Panc1 (cell line): ENCODE data around the gene RASAL1. TPM values are rescaled to one million over a fixed set of nuclear protein-coding genes. Genes with fewer than 3 reads are reported as not detected.

ENCODE experiments used
- ATAC-seq: fragments of 200-7000 bp; cut with Tn5 transposase; 2 replicates; pipeline ENCODE4 v1.9.1; 2020; ENCODE audit warnings: mild to moderate bottlenecking, moderate library complexity
- BruUV-seq: library from RNA; stranded (reverse); fragments of 400-500 nt; replicated peaks from 2 replicates; lab custom pipeline; 2021; lab: Mats Ljungman, UMichigan
- CTCF ChIA-PET: fragments of 300-600 bp; sonication (Branson Sonifier 250); formaldehyde crosslinking; loops from one replicate; lab custom pipeline; 2022; ENCODE audit warnings: antibody characterized with exemption; lab: Charles Lee
- POLR2A ChIA-PET: fragments of 300-600 bp; sonication (Branson Sonifier 250); formaldehyde crosslinking; loops from one replicate; lab custom pipeline; 2022; ENCODE audit warnings: antibody characterized with exemption; lab: Charles Lee
- DNase-seq: peaks from one replicate; pipeline ENCODE4 v3.0.0-alpha.2; 2010; ENCODE audit warnings: low read depth, low spot score
- H3K27ac ChIP-seq: 2 replicates; pipeline ENCODE4 v1.5.1; 2011; ENCODE audit warnings: mild to moderate bottlenecking, low read length, inconsistent platforms
- H3K27me3 ChIP-seq: fragments of 200-500 bp; sonication (Bioruptor generic); 2 replicates; pipeline ENCODE4 v1.6.0; 2014; ENCODE audit warnings: low read length, inconsistent platforms; ENCODE audit not compliant: control insufficient read depth, insufficient read depth
- H3K36me3 ChIP-seq: fragments of 200-500 bp; sonication (Bioruptor generic); 2 replicates; pipeline ENCODE4 v1.5.1; 2014; ENCODE audit warnings: inconsistent platforms, mild to moderate bottlenecking, low read length, moderate library complexity; ENCODE audit not compliant: control insufficient read depth, insufficient read depth
- H3K4me1 ChIP-seq: 2 replicates; pipeline ENCODE4 v1.5.1; 2011; ENCODE audit warnings: inconsistent platforms, mild to moderate bottlenecking, low read length, moderate library complexity; ENCODE audit not compliant: control insufficient read depth, insufficient read depth
- H3K4me3 ChIP-seq, 2 experiments: 2 replicates each; pipeline ENCODE4 v1.5.1; 2011 to 2012; ENCODE audit warnings: low read depth in 2 of 2, low read length in 2 of 2, mild to moderate bottlenecking in 2 of 2, inconsistent platforms in 1 of 2, moderate library complexity in 1 of 2
- H3K9me3 ChIP-seq: fragments of 200-500 bp; sonication (Bioruptor generic); 2 replicates; pipeline ENCODE4 v1.5.1; 2014; ENCODE audit warnings: low read depth, mild to moderate bottlenecking, inconsistent platforms, low read length, moderate library complexity; ENCODE audit not compliant: control insufficient read depth, insufficient read depth
- POLR2AphosphoS5 ChIP-seq: IDR thresholded peaks from 2 replicates; pipeline ENCODE4 v1.6.1; 2012; ENCODE audit warnings: mild to moderate bottlenecking, low read depth, low read length, moderate library complexity
- SIN3A ChIP-seq: IDR thresholded peaks from 2 replicates; pipeline ENCODE4 v1.6.1; 2012; ENCODE audit warnings: low read depth, mild to moderate bottlenecking, low read length, moderate library complexity, borderline replicate concordance; ENCODE audit not compliant: insufficient read depth
- TCF7L2 ChIP-seq: IDR thresholded peaks from 2 replicates; pipeline ENCODE4 v1.6.1; 2011; ENCODE audit warnings: mild to moderate bottlenecking, low read depth, low read length, inconsistent platforms
- in situ Hi-C: cut with HindIII; loops from 2 replicates; pipeline ENCODE4 v1.10.0; 2016; ENCODE audit warnings: low sequenced_read_pairs, low pct_unique_long_range_greater_than_20kb
- intact Hi-C: fragments of 100-400 bp; cut with micrococcal nuclease; formaldehyde crosslinking; loops from one replicate; pipeline ENCODE4 v1.10.0; 2022; ENCODE audit not compliant: unreplicated experiment
- total RNA-seq: library from RNA; stranded (reverse); gene quantifications from one replicate; pipeline ENCODE4 v1.2.1, GENCODE V29; 2021; ENCODE audit not compliant: unreplicated experiment
- TF ChIP-seq, protein P1 (sequence below): fragments of 450-650 bp; IDR thresholded peaks from 2 replicates; pipeline ENCODE4 v1.5.1; 2017; ENCODE audit warnings: mild to moderate bottlenecking
- TF ChIP-seq, protein P2 (sequence below), 2 experiments: IDR thresholded peaks; 2 replicates each; pipeline ENCODE4 v1.6.1; 2011 to 2012; ENCODE audit warnings: low read depth in 2 of 2, control low read depth in 1 of 2, low read length in 1 of 2, mild to moderate bottlenecking in 1 of 2, moderate library complexity in 1 of 2; ENCODE audit not compliant: insufficient read depth in 1 of 2

Gene RASAL1
- total RNA-seq, 1 experiment from 2014 or later, result 0.28 TPM

DNA sequence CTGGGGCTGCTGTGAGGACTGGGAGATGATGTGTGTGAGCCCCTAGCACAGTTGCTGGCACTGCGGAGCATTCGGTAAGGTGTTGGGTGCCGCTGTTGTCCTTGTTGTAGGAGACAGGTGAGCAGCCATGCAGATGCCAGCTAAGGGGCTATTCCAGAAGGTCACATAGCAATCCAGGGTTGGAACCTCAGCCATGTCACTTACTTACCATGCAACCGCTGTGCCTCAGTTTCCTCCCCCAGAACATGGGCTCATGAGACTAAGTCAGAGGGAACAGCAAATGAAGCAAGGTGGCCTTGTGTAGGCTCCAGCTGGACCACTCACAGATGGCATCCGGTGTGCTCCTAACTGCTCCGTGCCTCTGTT, 65.8 kb downstream of the RASAL1 start:
- H3K4me3 ChIP-seq, result no peak overlapping the region
- TF ChIP-seq POLR2AphosphoS5 (no peak), TCF7L2 (no peak), SIN3A (no peak)
- TF ChIP-seq, protein P1, sequence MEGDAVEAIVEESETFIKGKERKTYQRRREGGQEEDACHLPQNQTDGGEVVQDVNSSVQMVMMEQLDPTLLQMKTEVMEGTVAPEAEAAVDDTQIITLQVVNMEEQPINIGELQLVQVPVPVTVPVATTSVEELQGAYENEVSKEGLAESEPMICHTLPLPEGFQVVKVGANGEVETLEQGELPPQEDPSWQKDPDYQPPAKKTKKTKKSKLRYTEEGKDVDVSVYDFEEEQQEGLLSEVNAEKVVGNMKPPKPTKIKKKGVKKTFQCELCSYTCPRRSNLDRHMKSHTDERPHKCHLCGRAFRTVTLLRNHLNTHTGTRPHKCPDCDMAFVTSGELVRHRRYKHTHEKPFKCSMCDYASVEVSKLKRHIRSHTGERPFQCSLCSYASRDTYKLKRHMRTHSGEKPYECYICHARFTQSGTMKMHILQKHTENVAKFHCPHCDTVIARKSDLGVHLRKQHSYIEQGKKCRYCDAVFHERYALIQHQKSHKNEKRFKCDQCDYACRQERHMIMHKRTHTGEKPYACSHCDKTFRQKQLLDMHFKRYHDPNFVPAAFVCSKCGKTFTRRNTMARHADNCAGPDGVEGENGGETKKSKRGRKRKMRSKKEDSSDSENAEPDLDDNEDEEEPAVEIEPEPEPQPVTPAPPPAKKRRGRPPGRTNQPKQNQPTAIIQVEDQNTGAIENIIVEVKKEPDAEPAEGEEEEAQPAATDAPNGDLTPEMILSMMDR, result no peak
- TF ChIP-seq, protein P2, sequence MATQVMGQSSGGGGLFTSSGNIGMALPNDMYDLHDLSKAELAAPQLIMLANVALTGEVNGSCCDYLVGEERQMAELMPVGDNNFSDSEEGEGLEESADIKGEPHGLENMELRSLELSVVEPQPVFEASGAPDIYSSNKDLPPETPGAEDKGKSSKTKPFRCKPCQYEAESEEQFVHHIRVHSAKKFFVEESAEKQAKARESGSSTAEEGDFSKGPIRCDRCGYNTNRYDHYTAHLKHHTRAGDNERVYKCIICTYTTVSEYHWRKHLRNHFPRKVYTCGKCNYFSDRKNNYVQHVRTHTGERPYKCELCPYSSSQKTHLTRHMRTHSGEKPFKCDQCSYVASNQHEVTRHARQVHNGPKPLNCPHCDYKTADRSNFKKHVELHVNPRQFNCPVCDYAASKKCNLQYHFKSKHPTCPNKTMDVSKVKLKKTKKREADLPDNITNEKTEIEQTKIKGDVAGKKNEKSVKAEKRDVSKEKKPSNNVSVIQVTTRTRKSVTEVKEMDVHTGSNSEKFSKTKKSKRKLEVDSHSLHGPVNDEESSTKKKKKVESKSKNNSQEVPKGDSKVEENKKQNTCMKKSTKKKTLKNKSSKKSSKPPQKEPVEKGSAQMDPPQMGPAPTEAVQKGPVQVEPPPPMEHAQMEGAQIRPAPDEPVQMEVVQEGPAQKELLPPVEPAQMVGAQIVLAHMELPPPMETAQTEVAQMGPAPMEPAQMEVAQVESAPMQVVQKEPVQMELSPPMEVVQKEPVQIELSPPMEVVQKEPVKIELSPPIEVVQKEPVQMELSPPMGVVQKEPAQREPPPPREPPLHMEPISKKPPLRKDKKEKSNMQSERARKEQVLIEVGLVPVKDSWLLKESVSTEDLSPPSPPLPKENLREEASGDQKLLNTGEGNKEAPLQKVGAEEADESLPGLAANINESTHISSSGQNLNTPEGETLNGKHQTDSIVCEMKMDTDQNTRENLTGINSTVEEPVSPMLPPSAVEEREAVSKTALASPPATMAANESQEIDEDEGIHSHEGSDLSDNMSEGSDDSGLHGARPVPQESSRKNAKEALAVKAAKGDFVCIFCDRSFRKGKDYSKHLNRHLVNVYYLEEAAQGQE (IDR thresholded peaks at IDR 0.05; ENCODE audit: insufficient read depth in 1 of 2, low read depth in 2 of 2, low read length in 1 of 2), result no peak
- in situ Hi-C loops (loop anchor here (25.0 kb wide), 1 partner anchor 93 kb away; no protein-coding TSS in a partner anchor), intact Hi-C loops (no loop called here)
- ATAC-seq (no peak), DNase-seq (no peak)
- no TSS peak for BruUV-seq
- H3K27ac ChIP-seq, result no peak overlapping the region
- no peaks in the 10 kb centered on the region for H3K36me3 ChIP-seq
- no peaks in the 10 kb centered on the region for H3K27me3 ChIP-seq
- no peaks in the 10 kb centered on the region for H3K9me3 ChIP-seq
- CTCF ChIA-PET, result no interaction called here
- POLR2A ChIA-PET, result no interaction called here
- H3K4me1 ChIP-seq, result peaks cover 4% of the 10 kb centered on the region; the same call in 1 of the 2 replicates

DNA sequence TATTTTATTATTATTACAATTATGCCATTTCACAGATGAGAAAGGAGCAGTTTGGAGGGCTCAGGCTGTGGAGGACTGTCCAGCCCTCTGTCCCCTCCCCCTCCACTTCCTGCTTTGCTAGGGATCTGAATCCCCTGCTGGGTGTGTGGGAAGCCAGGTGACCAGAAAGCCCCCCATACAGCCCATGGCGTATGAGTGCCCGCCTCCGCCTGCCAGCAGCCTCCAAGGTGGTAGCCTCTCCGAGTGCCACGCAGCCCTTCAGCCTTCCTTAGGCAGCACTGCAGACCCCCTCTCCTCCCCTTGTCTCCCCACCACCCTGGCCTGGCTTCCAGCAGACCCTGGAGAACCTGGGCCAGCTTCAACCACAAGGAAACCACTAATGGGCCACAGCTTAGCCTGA, 66.4 kb downstream of the RASAL1 start:
- no peak overlapping the region for H3K27ac ChIP-seq
- no peak for ATAC-seq
- TF ChIP-seq SIN3A (no peak), POLR2AphosphoS5 (no peak), TCF7L2 (no peak)
- TF ChIP-seq, protein P2 (IDR thresholded peaks at IDR 0.05; ENCODE audit: insufficient read depth in 1 of 2, low read depth in 2 of 2, low read length in 1 of 2), result no peak
- TF ChIP-seq, protein P1, result no peak
- in situ Hi-C loops (loop anchor here (25.0 kb wide), 1 partner anchor 93 kb away; no protein-coding TSS in a partner anchor), intact Hi-C loops (no loop called here)
- no TSS peak for BruUV-seq
- H3K4me3 ChIP-seq, result no peak overlapping the region
- no peaks in the 10 kb centered on the region for H3K9me3 ChIP-seq
- no peaks in the 10 kb centered on the region for H3K36me3 ChIP-seq
- no peak for DNase-seq
- H3K27me3 ChIP-seq, result no peaks in the 10 kb centered on the region
- H3K4me1 ChIP-seq, result peaks cover 4% of the 10 kb centered on the region; the same call in 1 of the 2 replicates
- ChIA-PET POLR2A (no interaction called here), CTCF (no interaction called here)
